A549 treated with AZD9567 at 1 μM for 4 hours (cell line): ENCODE results near the gene SLC39A1. TPM values are rescaled to one million over a fixed set of nuclear protein-coding genes. Genes with fewer than 3 reads are reported as not detected.

ENCODE experiments used
- total RNA-seq: library from RNA; stranded (reverse); fragments of 200-300 nt; extraction: Qiagen RNA extraction; gene quantifications from 5 replicates; pipeline ENCODE4 v1.2.3, GENCODE V29; 2022; ENCODE audit not compliant: insufficient read depth

Gene SLC39A1, protein sequence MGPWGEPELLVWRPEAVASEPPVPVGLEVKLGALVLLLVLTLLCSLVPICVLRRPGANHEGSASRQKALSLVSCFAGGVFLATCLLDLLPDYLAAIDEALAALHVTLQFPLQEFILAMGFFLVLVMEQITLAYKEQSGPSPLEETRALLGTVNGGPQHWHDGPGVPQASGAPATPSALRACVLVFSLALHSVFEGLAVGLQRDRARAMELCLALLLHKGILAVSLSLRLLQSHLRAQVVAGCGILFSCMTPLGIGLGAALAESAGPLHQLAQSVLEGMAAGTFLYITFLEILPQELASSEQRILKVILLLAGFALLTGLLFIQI
- 129 to 157 TPM (median 152 TPM) in 5 replicates for total RNA-seq

DNA sequence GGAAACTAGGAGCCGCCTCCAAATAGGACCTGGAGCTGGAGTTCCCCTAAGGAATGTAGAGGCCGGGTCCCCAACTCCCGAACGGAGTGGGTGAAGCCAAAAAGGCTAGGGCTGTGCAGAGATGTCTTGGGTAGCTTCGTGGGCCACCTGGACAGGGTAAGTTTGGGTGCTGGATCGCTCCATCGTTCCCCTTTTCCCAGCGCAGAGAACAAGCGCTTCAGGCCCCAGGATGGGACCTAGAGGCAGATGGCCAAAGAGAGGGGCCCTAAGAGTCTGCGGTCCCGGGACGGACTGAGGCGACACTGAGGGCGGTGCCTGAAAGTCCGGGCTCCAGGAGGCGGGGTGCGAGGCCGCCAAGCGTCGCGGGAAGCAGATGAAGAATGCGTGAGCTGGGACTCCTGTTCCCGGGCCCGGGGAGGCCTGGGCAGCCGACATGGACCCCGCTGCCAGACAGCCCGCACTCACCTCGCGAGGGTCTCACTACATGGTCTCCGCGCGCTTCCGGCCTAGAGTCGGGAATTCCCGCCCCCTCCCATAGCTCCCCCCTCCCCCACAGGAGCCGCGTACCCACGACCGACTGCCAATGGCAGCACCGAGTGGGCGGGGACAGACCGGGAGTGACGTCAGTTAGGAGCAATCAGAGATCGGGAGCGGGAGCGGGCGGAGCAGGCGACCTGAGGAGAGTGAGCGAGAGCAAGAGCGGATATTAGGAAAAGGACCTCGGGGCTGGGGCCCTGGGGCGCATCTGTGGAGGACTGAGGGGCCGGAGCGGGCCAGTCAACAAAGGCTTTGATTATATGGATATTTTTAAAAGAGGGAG, at the start of gene SLC39A1:
TSS of gene SLC39A1 (minus strand) at position 508 of the 820 bp plus-strand sequence. CDS start 822 bp downstream, outside the sequence.

DNA sequence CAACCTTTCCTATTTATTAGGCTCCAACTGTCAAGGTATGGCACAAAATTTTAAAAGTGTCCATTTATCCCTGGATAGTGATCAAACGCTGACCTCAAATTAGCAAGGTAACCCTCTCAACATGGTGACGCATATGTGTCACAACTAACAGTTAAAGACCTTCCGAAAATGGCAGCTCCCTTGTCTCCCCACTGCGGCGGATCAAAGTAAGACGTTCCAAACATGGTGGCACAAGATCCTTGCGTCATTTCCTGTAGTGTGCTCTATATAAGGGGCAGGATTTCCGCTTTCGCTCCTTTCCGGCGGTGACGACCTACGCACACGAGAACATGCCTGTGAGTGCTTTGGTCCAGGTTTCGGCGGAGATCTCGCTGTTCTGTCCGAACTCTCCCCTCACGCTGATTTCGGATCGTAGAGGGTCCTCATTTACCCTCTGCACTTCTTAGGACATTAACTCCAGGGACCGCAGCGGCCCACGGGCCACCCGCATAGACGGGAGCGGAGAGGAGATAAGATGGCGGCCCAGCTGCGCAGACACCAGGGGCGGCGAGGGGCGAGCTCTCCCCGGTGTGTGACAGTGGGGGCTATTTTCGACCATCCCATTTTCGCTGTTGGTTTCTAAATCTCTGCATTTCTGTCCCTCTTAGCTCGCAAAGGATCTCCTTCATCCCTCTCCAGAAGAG, 27.3 kb upstream of the SLC39A1 start, which contains the start of gene RPS27:
TSS of gene RPS27 (plus strand) at position 295 of the 683 bp plus-strand sequence. CDS start at position 330, 35 bp downstream.

DNA sequence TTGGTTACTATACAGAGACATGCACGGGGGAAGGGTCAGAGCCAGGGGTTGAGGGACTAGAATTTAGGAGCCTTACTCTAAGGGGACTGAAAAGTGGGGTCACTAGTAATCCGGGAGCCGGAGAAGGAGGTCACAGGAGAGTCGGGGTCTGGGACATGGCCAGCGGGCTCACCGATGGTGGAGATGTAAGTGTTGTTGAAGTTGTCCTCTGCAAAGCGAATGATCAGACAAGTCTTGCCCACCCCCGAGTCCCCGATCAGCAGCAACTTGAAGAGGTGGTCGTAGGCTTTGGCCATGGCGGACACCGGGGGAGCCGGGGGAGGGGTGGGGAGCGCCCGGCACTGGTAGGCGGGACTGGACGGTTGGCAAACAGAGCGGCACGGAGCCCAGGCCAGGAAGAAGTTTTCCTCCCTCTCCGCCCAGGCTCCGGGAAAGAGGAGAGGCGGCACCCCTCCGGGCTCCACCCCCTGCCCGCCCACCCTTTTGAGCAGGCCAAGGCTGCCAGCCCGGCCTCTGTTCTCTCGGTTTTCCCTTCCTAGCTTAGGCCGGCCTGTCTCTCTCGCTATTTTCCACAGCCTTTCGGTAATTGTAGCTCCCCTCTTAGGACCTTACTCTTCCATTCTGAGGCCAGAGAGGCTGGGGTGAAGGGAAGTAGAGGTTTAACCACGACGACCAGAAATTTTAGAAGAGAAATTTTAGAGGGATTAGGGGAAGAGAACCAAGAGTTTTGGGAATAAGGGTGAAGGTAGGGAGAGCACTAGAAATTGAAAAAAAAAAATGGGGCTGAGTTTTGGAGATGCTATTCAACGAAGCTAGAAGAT, 22.8 kb upstream of the SLC39A1 start, which contains the start of gene RAB13:
TSS of gene RAB13 (minus strand) at position 399 of the 821 bp plus-strand sequence. CDS start at position 296, 103 bp downstream.

DNA sequence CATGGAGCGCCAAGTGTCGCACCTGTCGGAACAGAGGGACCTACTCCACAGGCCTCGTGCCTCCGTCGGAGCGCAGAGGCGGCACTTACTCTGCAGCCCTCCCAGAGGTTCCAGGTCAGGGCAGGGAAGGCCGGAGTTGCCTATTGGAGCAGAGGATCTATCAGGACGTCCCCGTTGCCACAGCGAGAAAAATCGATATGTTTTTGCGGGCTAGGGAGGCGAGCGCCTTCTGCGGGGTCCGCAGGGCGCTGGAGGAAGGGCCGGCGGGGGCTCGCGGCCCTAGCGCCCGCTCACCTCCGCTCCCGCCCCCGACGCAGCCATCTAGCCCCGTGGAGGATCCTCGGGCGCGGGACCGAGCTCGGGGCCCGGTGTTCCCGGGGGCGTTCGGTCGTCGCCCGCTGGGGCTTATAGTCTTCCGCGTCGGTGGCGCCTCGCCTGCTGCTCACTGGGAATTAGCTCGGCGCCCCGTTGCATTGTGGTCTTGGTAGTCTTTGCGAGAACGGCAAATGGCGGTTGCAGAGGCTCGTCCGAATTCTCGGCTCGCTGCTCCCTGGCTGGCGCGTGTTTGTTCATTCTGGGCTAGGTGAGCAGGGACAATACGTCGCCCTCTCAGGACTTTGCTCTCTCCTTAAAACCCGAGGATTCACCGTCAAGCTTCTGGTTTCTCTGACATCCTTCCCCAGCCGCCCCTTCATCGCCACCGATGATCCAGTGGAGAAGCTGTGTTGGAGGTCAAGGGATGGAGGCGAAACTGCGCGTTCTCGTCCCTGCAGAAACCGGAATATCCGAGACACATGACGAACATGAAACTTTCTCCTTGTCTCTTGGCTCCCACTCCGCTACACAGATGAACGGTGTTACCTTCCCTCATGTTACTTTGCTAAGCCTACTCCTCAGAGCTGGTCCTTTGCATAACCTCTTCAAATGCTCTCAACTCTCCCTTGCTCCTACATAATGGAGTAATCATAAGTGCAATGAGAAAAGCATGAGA, 14.2 kb upstream of the SLC39A1 start, which contains the start of gene JTB:
TSS of gene JTB (minus strand) at position 425 of the 991 bp plus-strand sequence. CDS start at position 3, 422 bp downstream.

DNA sequence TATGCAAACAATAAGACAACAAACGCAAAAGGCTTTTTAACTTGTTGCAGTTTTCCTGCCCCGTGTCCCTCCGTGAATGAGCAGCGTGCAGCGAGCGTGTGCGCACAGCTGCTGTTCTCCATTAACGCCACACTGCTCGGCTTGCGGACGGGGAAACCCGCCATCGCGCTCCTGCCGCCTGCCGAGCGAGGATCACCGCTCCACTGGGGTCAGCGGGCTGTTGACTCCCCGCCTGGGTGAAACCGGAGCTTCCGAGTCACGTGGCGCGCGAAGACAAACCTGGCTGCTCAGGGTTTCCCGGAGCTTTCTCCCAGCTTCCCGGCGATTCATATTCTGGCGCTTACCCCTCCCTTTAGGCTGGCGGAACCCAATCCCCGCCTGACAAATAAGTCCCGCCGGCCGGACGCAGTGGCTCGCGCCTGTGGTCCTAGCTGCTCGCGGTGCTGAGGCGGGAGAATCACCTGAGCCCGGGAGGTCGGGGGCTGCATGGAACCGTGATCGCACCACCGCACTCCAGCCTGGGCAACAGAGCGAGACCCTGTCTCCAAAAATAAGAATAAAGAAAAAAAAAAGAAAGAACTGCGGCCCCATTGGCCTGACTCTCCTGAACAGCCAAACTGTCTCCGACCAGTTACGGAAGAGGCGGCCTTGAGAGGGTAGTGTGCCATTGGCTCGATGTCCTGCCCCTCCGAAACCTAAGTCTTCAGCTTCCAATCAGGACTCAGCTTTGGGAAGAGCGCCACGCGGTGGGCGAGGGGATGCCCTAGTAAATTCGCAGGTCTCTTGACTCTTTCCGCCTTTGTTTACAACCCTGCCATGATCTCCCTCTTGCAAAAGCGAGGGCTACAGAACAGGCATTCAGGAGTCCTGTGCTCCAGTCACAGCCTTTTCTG, 4.0 kb upstream of the SLC39A1 start, which contains the start of gene CREB3L4:
TSS of gene CREB3L4 (plus strand) at position 796 of the 893 bp plus-strand sequence. CDS start 624 bp downstream, outside the sequence.

DNA sequence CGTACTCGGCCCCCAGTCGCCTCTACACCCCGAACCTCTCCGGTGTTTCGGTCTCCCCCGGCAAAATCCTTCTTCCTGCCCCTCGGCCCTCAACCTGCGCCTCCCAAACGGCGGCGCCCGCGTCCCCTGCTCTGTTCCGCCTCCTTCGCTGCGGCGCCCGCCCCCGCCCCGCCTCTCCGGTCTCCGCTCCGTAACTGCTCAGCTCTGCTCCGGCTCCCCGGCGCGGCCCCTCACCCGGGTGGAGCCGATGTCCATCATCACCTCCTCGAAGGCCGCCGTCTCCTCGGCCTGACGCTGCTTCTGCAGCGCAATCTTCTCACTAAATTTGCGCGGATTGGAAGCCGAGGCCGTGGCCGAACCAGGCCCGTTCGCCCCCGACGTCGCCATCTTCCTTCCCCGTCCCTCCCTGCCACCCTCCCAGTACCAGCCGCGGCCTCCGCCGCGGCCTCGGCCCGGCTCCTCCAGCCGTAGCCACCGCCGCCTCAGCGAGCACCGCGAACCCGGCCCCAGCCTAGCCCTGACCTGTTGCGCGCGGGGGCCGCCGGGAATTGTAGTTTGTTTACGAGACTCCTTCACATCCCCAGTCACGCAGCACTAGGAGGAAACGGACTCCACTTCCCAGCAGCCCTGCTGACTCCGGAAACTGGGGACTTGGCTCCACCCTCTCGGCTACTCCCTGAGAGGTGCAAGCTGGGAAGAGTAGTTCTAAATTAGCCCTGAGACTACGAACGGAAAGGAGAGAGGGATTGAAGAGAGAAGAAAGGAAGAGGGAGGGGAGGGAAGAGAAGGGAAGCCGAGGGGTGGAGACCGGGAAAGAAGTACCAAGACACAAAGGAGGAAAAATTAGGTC, 5.0 kb downstream of the SLC39A1 start, which contains the start of gene CRTC2:
TSS of gene CRTC2 (minus strand) at position 502 of the 850 bp plus-strand sequence. CDS start at position 387, 115 bp downstream.

DNA sequence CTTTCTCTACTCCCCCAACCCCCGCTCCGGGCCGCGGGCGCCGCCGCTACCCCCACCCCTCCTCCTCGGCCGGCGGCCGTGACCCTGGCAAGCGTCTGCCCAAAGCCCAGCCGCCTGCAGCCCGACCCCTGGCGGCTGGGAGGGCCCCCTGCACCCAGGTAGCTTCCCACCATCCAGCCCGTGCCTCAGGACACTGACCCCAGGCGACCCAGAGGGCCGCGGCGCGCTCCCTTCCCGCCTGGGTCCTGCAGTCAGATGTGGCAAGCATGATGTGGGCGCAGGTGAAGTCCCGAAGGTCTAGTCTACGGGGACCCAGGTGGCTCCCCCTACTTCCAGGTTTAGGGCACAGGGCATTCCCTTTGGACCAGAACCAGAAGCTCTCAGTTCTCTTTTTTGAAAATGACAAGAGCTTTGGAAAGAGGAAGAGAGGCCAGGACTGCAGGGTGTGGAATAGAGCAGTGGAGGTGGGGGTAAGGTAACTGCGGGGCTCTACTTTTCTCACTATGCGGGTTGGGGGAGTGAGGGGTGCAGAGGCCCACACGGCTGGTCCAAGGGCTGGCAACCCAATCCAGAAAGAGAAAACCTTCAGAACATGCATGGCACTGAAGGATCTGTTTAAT, 16.6 kb downstream of the SLC39A1 start, which contains the start of gene DENND4B:
TSS of gene DENND4B (minus strand) at position 97 of the 620 bp plus-strand sequence. CDS start 2,344 bp downstream, outside the sequence.

DNA sequence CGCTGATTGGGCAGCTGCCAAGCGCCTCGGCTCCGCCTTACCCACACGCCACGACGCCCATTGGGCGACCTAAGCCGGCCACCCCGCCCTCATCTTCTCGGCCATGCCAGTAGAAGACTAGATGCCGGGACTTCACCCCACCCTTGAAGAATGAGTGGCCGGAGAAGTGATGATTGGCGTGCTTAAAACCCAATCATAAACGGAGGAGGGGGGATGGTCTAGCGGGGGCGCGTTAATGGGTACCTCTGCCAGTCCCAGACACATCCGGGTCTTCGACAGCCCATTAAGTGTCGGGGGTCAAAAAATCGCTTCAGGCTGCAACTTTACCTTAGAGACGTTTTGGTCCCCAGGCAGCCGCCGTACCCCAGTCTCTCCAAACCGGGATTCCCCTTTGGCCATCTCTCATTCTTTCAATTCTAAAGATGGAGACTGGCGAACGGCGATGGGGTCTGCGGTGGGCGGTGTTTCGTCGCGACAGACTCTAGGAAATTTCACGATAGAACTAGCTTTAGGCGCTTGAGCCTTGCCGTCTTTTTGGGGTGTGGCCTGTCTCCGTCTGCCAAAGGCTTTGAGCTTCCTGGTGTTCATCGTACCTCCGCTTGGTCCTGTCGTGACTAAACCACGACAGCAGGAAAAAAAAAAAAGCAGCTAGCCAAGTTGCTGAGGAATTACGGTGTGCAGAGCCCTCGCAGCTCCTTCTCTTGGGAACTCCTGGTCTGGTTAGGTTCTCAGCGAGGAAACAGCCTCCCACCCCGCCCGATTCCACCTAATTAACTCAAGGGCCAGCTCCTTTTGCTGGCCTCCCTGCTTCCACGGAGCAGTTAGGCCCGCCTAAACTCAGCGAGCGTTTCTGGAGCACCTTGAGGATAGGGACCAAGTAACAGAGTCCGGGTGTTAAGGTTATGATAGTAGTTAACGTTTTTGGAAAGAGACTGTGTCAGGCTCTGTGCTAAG, 40.1 kb downstream of the SLC39A1 start, which contains the start of gene GATAD2B:
TSS of gene GATAD2B (minus strand) at position 1 of the 954 bp plus-strand sequence. CDS start 94,625 bp downstream, outside the sequence.

Other genes starting within 250 kb of the SLC39A1 start
- 14.8 to 16.4 TPM (median 15.0 TPM) in 5 replicates for gene INTS3, start 235.5 kb downstream of the SLC39A1 start, total RNA-seq
- 0.90 to 1.1 TPM (median 0.93 TPM) in 4 of 5 replicates, not detected in the other for gene SLC27A3, start 188.1 kb downstream of the SLC39A1 start, total RNA-seq
- gene GATAD2B, start 40.6 kb downstream of the SLC39A1 start, total RNA-seq, result 8.8 to 15.6 TPM (median 9.5 TPM) in 5 replicates
- 25.6 to 35.4 TPM (median 34.5 TPM) in 5 replicates for gene DENND4B, start 16.8 kb downstream of the SLC39A1 start, total RNA-seq
- gene CRTC2, start 4.9 kb downstream of the SLC39A1 start, total RNA-seq, result 34.0 to 42.1 TPM (median 40.8 TPM) in 5 replicates
- gene CREB3L4, start 4.4 kb upstream of the SLC39A1 start, total RNA-seq, result 2.9 to 10.3 TPM (median 9.7 TPM) in 5 replicates
- 90.2 to 160 TPM (median 149 TPM) in 5 replicates for gene JTB, start 14.1 kb upstream of the SLC39A1 start, total RNA-seq
- 120 to 132 TPM (median 124 TPM) in 5 replicates for gene RAB13, start 22.8 kb upstream of the SLC39A1 start, total RNA-seq
- 4,352 to 7,409 TPM (median 4,509 TPM) in 5 replicates for gene RPS27, start 27.2 kb upstream of the SLC39A1 start, total RNA-seq
- gene NUP210L, start 191.5 kb upstream of the SLC39A1 start, total RNA-seq, result not detected in 5 replicates
- 472 to 725 TPM (median 493 TPM) in 5 replicates for gene TPM3, start 228.6 kb upstream of the SLC39A1 start, total RNA-seq
- gene CFAP141, start 242.8 kb upstream of the SLC39A1 start, total RNA-seq, result 0.31 TPM in 1 of 5 replicates, not detected in the others